GM18511 (cell line): ENCODE measurements around the gene SPSB3.

ENCODE experiments used
- ATAC-seq: cut with Tn5 transposase; IDR thresholded peaks from one replicate; pipeline ENCODE4 v1.9.1; 2021; ENCODE audit warnings: mild to moderate bottlenecking, moderate library complexity; ENCODE audit not compliant: unreplicated experiment

Gene SPSB3

DNA sequence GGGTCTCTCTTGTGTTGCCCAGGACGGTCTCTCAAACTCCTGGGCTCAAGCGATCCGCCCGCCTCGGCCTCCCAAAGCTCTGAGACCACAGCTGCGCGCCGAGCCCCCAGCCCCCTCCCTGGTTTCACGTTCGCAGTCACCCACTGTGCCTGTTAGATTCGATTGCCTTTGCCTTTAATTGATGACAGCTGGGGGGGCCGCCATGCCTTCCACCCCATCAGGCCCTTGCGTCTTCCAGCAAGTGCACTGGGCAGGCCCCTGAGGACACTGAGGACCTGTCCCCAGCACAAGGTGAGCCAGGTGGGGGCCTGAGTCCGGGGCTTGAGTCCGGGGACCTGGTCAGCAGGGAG lies 7.9 kb upstream of the SPSB3 start:
- ATAC-seq = no peak

DNA sequence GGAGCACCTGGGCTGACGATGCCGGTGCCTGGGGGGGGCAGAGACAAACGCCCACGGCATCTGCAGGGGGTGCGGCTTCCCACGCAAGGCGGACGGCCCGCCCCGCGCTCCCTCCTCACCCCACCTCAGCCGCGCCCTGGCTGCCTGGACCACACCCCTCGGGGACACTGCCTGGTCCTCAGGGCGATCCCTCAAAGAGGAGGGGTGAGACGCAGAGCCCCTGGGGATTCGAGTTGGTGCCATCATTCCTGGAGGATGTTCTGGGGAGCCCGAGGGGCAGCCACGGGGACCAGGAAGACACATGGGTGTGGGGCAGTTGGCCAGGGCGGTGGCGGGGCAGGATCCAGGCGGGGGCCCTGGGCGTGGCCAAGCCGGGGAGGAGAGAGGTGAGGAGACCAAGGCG lies 7.3 kb upstream of the SPSB3 start:
- no peak for ATAC-seq

DNA sequence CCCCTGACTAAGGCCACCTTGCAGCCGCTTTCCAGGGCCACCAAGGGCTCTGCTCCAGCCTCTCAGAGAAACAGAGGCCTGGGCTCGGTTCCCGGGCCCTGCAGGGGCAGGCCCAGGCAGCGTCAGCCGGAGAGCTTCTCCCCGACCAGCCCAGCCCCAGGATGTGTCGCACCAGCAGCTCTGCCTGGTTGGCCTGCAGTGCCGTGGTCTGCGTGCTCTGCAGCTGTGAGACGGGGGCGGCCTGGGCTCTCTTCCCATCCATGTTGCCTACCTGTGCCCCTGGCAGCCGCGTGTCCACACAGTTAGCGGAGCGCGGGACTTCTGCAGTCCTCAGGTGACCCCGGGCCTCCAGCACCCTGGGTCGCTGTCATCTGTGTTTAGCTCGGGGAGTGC lies 6.3 kb upstream of the SPSB3 start:
- ATAC-seq = no peak

DNA sequence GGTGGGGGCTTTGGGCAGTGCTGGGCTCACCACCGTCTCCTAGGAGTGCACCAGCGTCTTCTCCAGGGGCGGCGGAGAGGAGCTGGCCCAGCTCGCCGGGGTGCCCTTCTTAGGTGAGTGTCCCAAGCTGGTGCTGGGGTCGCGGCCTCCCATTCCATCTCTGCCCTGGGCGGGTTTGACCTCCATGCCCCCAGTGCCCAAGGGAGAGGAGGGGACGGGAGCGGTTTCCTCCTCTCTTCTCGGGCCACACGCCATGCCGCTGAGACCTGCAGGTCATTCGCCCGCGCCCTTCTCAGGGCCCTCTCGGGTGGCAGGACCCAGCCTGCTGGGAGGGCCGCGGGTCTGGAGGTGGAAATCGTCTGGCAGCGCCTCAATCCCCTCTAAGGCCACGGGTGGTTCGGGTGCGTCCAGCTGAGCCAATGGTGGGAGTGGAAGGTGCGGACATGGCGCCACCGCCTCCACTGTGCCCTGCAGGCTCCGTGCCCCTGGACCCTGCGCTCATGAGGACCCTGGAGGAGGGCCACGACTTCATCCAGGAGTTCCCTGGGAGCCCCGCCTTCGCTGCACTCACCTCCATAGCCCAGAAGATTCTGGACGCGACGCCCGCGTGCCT lies 5.8 kb upstream of the SPSB3 start:
- ATAC-seq = no peak

DNA sequence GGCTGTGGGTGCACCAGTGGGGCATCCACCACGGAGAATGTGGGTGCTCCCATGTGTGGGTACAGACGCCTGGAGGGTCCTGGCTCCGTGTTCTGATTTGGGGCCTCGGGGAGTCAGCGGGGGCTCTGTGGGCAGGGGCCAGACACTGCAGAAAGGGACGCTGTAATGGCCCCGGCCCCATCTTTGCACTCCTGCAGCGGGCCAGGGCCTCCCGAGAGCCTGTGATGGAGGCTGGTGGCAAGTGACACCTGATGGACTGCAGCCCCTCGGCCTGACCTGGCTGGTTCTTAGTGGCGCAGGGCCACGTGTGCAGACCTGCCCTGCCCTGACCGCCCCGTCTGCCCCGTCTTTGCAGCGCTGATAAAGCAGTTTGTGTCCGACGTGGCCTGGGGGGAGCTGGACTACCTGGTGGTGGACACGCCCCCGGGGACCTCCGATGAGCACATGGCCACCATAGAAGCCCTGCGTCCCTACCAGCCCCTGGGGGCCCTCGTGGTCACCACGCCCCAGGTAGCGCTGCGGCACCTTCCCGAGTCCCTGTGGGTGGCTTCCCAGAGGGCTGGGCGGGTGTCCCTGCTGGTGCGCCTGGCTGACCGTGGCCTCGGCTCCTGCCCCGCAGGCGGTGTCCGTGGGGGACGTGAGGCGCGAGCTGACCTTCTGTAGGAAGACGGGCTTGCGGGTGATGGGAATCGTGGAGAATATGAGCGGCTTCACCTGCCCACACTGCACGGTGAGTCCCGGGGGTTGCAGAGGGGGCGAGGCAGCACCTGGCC lies 5.1 kb upstream of the SPSB3 start:
- ATAC-seq = no peak

DNA sequence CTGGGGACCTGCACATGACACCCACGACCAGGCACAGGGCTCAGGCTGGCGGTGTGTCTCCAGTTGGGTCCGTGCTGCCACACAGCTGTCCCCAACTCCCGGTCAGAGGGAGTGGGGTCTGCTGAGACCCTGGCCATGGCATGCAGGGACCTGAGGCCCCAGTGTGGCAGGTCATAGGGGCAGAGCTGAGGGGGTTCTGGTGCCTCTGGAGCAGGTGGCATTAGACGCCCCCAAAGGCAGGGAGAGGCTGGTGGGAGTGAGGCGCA lies 4.6 kb upstream of the SPSB3 start:
- no peak for ATAC-seq

DNA sequence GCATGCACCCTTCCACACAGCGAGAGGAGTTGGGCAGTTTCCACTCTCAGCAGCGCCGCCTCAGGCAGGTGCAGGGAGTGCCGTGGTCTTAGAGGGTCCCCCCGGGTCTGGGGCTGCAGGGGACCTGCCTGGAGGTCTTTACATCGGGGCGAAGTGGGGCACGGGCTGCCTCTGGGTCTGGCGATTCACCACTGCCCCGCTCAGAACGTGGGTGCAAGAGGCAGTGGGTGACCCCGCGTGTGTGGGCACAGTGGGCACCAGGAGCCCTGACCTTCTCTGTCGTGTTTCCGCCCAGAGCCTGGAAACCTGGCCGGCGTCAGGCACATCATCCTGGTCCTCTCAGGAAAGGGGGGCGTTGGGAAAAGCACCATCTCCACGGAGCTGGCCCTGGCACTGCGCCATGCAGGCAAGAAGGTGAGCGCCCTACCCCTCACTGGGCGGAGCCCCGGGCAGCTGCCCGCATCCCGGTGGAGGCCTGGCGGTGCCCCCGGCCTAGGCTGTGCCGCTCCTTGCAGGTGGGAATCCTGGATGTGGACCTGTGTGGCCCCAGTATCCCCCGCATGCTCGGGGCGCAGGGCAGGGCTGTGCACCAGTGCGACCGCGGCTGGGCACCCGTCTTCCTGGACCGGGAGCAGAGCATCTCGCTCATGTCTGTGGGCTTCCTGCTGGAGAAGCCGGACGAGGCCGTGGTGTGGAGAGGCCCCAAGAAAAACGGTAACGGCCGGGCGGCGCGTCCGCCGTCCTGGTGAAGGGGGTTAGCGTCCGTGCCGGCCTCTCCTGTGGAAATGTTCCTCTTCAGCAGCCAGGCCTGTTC lies 4.1 kb upstream of the SPSB3 start:
- no peak for ATAC-seq

DNA sequence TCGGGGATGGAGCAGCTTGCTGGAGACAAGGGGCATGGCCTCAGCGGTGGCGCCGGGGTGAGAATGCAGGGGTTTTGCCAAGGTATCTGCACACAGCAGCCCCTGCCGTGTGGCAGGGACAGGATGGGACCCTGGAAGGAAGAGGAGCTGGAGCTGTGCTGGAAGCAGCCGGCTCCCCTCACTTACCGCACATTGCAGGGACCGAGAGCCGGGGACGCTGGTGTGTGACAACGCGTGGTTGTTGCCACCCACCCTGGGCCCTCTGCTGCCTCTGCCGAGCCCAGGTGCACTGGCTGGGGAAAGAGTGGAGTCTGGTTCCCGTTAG lies 3.4 kb upstream of the SPSB3 start:
- ATAC-seq = no peak

DNA sequence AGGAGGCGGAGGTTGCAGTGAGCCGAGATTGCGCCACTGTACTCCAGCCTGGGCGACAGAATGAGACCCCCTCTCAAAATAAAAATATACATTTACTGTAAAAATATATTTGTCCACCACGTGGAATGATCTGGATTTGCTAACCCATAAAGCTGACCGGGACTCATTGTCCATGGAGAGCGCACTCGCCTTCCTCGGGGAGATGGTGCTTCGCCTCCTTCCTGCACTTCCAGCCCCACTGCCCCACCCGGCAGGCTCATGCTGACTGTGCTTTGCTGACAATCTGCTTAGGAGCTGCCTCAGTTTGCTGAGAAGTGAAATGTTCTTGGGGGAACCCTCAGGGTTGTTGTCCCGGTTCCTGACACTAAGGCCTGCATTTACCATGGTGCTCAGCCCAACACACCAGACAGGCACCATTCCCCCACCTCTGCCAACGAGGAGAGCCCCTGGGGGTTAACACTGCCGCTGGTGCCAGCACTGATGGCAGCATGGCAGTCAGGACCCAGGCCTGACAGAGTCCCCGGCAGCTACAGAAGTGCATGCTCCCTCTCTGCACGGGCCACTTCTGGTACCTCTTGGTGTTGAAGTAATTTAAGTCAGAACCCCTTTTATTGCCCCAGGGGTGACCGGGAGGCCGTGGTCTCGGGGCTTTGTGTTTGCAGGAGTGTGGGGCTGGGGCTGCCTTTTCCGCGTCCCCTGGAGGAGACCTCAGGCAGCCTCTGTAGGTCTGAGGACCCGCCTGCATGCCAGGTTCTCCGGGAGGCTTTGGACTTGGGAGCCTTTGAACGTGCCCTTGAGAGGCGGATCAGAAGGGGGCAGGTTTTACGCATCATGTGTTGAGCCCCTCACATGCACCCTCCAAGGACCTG lies 2.8 kb upstream of the SPSB3 start:
- ATAC-seq = no peak

DNA sequence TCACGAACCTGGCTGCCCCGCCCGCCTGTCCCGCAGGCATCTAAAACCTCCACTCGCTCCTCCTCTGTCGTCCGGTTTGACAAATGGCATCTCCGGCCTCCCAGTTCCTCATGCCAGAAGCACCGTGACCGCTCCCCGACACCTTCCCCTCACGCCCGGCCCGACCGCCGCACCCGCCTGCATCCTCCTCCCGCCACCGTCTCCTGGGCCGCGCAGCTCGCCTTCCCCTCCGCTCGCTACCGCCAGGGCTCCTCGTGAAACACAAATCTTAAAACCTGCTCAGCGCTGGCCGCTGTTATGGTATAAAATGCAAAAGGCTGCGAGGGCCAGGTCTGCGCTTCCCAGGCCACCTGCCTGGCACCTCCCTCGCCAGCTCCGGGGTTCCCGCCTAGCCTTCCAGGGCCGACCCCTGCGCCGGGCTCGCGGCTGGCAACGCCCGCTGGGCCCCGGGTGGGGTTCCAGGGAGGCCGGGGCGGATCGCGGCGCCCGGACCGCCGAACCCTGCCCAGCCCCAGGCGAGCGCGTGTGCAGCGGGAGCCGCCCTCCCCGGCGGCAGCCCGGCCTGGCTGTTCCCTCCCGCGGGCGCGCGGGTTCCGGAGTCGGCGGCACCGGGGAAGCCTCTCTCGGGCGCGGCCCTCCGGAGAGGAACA lies 488 bp downstream of the SPSB3 start:
- peak; percentile 13 for ATAC-seq

DNA sequence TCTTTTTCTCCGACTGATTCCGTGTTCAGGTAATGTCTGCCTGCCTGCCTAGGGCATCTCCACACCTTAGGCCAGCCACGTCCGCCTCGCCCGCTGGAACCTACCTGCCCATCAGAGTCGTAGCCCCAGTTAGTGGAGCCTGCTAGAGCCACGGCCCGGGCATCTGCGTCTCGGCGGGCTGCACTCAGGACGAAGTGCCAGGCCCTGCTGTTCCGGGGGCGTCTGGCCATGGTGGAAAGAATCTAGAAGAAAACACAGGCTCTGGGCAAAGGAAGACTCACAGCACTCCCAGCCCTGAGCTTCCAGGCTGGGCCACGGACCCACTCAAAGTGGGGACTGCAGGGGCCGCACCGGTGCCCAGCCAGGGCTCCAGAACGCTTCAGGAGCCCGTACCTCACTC lies 1.1 kb downstream of the SPSB3 start:
- no peak for ATAC-seq

DNA sequence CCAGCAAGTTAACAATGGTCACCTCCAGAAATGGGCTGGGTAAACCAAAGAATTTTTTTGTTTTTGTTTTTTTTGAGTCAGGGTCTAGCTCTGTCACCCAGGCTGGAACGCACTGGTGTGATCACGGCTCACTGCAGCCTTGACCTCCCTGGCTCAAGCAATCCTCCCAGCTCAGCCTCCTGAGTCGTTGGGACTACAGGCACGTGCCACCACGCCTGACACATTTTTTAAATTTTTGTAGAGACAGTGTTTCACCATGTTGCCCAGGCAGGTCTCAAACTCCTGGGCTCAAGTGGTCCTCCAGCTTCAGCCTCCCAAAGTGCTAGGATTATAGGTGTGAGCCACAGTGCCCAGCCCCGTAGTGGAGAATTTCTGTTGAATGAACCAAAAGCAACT lies 1.7 kb downstream of the SPSB3 start:
- no peak for ATAC-seq

DNA sequence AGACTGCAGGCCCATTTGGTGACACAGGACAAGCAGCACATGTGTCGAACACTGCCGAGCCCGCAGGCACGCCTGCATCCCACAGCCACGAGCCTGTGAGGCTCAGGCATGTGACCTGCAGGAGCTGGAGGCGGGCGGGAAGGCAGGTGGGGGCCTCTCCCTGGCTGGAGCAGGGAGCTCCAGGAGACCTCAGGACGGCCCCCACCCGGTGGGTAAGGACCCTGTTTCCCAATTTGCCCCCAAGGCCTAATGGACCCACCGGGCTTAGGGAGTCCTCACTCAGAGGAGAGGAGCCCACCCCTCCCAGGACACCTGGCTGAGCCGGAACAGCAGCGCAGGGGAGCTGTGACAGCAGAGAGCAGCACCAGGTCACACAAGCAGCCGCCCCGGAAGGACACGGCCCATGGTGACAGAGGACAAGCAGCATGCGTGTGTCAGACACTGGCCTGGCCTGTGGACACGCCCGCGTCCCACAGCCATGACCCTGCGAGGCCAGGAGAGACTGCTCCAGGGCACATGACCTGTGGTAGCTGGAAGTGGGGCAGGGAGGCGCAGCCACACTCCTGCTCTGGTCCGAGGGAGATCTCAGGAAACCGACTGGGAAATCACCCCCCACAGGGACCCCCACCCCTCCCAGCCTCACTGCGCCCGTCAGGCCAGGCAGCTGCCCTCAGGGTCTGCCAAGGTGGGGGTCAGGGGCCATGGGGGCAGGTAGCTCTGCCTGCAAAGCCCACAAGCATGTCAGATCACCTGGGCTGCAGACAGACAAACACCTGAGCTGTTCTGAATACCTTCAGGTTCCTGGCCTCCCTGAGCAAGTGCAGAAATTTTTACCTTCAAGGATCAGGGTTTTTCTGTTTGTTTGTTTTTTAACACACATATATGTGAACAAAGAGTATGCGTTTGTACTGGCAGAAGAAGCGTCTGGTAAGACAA lies 2.4 kb downstream of the SPSB3 start:
- ATAC-seq = no peak

DNA sequence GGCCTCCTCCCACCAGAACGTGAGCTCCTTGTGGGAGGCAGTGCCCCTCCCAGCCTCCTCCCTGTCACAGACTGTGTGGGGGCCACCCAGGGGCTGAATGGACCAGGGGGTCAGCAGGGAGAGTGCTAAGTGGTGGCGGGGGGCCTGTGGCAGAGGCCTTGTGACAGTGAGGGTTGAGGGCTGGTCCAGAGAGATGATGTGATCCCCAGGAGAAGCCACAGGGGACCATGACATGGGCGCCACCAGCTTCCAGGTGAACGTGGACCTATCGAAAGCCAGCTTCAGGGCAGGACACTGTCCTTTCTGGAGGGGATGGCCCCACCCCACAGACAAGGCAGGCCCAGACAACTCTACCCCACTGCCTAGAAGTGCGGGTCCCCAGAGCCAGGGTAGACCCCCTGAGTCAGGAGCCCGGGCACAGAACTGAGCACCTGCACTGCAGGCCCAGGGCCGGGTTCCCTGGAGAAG lies 3.1 kb downstream of the SPSB3 start:
- ATAC-seq = no peak

DNA sequence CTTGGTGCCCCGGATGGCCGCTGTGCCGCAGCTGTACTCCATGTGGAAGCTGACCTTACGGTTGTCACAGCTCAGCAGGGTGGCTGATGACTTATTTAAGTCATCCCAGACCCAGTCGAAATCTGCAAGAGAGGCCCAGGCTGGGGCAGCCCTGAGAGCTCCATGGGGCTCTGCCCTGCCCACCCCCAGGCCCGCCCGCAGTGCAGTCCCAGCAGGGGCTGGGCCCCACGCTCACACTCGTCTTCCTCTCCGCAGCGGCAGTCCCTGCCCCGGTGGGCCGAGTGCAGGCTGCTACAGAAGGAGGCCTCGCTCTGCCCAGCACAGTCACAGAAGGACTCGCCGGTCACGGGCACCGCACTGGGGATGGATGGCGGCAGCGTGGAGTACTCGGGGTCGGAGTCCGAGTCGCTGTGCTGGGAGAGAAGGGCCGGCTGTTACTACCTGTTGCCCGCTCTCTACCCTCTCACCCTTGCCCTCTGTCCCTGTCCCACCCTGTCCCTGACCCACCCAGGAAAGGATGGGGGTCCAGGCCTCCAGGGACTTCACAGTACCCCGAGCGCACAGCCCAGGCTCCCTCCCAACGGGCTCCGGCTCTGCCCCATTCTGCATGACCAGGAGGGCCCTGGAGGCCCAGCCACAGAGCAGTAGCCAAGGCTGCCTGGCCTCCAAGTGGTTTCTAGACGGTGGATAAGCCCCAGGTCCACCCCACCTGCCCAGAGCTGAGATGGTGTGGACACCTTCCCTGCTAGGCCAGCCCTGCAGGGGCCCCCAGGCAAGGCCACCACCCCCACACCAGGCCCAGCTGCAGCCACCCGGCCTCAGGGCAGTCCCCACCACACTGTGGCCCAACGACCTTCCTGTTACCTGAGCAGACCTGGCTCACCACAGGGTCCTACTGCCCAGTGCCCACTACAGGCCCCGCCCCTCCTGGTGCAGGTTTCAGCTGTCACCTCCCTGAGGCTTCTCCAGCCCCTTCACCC lies 3.9 kb downstream of the SPSB3 start:
- no peak for ATAC-seq

DNA sequence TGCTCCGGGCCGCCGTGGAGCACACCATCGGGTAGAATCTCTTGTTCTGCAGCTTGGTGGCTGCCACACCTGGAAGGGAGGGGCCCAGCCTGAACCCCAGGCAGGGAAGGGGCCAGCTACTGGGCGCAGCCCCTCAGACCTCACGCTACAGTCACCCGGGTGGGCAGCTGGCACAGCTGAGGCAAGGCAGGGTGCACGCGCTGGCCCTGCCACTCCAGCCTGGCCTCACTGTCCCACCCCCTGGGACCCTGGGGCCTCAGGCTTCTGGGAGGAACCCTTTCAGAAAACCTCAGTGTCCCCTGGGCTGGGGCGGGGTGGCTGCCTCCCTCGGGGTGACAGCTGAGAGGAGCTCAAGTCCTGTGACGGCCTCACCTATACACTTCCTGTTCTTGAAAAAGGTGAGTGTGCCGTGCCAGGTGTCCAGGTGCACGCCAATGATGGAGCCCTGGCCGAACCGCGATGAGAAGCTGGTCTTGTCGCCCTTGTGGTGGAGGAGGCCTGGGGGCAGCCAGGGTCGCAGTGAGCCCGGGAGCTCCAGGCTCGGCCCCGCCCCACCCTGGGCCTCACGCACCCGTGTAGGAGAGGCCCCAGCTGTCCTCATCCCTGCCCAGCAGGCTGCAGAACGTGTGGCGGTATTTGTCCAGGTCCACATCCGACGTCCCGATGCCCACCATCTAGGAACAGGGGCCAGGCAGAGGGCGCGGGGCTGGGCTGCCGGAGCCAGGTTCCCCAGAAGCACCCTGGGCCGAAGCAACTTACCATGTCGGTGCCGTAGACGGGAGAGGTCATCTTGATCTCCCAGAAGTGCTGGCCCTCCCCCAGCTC lies 4.8 kb downstream of the SPSB3 start:
- no peak for ATAC-seq

DNA sequence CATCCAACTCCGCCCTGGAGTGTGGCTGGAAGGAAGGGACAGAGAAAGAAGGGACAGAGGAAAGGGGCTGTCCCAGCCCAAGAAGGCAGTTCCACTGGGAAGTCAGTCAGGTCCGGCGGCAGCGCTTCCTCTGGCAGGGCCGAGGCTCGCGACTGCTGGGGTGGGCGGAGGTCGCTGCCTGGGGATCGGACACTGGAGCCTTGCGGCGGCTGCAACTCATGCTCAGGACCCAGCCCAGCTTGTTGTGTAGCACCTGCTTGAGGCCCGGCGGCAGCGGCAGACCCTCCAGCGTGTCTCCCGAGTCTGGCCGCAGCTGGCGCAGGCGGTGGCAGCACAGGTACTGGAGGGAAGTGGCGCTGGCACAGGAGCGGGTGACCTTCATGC lies 5.4 kb downstream of the SPSB3 start:
- no peak for ATAC-seq

DNA sequence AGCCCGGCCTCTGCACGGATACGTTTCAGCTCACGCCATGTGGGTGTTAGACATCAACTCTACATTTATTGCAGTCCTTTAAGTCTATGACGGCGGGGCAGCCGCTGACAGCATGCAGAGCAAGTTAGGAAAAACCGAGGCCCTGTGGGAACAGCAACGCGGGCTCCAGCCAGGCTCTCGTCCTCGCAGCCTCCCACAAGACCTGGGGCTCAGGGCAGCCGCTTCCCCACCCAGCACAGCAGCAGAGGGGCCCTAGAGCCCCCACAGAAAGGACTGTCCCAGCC lies 5.8 kb downstream of the SPSB3 start:
- no peak for ATAC-seq
